CD4-positive, alpha-beta T cell treated with Interleukin-6 at 100 ng/mL for 8 hours (primary cell): ENCODE measurements around the gene WSCD2.

ENCODE experiments used
- DNase-seq: peaks from one replicate; pipeline ENCODE4 v3.0.0-alpha.2; 2020; ENCODE audit warnings: mixed read lengths, low spot score

The WSCD2 gene

GRCh38 chr12:108129017-108129812, at the start of gene WSCD2:
Gene WSCD2 (plus strand): TSS chr12:108129288. CDS start chr12:108195833, 66,545 bp downstream.
- no peak for DNase-seq

DNA sequence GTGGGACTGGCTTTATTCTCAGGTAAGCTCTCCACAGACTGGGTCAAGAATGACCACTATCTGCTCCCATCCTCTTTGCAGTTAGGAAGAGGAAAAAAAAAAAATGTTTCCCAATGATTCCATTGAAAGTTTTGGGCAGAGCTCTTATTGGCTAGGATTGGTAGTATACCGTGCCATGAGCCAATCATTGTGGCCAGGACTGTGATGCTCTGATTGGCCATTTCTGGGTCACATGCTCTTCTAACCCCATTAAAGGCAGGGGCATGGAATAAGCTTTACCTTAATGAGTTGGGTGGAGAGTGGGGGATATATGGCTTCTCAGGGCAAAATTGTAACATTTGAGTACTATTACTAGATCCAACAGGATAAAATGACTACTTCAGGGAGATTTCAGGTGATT, 49.4 kb upstream of the WSCD2 start:
- DNase-seq = no peak

DNA sequence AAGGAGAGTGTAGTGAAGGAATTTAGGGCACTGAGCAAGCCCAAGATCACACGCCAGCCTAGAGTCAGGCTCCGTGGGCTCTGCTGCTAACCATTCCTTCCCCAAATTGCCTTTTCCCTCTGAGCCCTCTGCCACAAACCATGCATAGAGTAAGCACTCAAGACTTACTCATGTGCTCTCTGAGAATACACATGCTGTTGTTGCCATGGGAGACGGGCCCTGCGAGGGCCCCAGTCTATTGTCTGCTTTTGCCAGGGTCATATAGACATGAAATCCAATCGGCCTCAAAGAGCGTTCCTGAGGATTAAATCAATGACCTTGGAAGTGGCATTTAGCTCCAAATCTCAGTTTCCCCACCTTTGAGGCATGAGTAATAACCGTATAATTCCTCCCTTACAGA, 48.7 kb upstream of the WSCD2 start:
- no peak for DNase-seq

DNA sequence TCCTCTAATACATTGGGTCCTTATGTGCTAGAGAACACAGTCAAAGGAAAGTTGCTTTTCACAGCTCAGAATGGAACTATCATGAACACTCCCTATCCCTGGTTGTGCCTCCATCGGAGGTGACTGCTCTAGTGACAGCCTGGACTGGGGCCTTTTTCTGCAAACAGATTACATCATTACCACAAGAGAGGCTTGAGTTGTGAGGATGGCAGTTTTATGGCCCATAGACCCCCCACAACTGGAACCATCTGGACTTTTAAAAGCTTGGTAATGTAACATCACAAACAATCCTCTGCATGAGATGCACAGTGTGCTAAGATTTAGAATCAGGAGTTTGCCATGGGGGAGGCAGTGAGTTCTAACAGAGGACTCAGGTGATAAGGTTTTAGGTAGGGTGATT, 46.6 kb upstream of the WSCD2 start:
- no peak for DNase-seq

- no peak for DNase-seq
These were observed 41.2 kb upstream of the WSCD2 start for GRCh38 chr12:108087900-108088299.

- DNase-seq = no peak
These were observed 38.8 kb upstream of the WSCD2 start for GRCh38 chr12:108090107-108090899.

GRCh38 chr12:108090932-108091678, 38.0 kb upstream of the WSCD2 start:
- no peak for DNase-seq

- no peak for DNase-seq
These were observed 37.4 kb upstream of the WSCD2 start for GRCh38 chr12:108091679-108092051.

DNA sequence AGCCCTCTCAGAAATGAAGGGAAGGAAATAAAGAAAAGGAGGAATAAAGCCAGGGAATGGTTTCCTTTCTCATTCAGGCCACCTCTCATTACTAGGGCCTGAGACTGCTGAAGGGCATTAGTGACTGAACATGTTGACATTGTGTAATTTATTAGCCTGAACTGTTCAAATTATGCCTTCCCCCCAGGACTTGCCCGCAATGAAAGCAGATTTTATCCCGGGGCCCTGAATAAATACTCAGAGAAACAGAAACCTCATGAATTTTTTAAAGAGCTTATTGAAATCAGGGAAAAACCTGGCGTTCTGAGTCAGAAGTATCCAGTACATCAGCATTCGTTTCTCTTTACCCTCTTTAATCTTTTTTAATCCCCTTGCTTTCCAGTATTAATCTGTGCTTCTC, 35.9 kb upstream of the WSCD2 start:
- DNase-seq = no peak

GRCh38 chr12:108094056-108094649, 34.9 kb upstream of the WSCD2 start:
- no peak for DNase-seq

DNA sequence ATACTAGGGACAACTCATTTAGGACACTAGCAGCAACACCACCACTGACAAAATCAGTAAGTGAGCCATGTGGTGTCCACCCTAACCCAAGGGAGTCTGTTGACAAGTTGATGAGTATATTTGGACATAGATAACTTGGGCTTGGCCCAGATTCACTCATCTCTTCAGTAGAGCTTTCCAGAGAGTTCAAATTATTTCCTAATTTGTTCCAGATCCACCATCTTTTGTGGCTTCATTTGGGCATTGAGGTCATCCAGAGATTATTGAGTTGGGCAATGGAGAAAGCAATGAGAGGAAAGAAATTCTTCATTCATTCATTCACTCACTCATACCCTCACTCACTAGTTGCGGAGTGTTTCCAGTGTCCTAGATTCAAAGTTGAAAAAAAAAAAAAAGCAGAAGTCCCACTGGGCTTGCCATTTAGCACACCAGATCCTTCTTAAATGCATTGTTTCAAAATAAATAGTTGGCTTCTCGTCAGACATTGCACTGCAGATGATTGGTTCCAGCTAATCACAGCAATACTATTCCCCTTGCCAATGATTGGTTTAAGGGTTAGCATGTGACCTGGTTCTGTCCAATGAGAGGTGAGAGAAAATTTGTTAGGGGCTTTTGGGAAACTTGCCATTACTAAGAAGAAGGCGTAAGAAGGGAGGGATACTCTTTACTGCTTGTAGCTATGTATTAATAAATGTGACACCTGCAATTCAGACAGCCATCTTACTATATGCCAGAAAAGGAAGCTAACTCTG, 31.8 kb upstream of the WSCD2 start:
- no peak for DNase-seq

DNA sequence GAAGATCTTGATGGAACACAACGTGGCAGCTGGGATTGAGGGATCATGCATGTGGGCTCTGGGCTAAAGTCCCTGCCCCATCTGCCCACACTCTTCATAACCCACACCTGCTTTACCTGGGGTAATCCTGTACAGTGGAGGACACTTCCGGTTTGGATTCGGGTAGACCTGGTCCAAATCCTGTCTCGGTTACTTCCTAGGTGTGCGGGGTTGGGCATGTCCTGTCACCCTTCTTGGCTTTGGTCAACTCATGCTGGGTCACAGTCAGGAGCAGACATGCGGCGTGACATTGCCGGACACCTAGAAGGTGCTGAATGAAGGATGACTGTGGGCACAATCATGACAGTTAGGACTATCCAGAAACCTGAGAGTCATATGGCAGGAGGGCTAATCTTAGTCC, 30.7 kb upstream of the WSCD2 start:
- DNase-seq = no peak

GRCh38 chr12:108099073-108099472, 30.0 kb upstream of the WSCD2 start:
- no peak for DNase-seq

GRCh38 chr12:108099778-108100489, 29.2 kb upstream of the WSCD2 start:
- no peak for DNase-seq

- no peak for DNase-seq
These were observed 27.4 kb upstream of the WSCD2 start for GRCh38 chr12:108101605-108102175.

- no peak for DNase-seq
These were observed 26.7 kb upstream of the WSCD2 start for GRCh38 chr12:108102363-108102762.

GRCh38 chr12:108103087-108103486, 26.0 kb upstream of the WSCD2 start:
- DNase-seq = no peak

GRCh38 chr12:108103517-108103916, 25.6 kb upstream of the WSCD2 start:
- no peak for DNase-seq

DNA sequence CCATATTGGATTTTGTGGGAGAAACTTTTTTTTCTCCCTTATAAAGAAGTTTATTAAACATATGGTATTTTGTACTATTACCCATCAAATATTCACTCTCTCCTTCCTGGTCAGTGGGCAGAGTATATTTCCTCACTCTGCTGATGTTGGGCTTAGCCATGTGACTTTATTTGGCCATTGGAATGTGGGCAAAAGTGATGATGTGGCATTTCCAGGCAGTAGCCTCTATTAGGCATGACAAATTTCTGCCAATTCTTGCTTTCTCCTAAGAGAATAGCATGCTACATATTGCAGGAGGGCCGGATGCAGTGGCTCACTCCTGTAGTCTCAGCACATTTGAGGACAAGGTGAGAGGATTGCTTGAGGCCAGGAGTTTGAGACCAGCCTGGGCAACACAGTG, 24.4 kb upstream of the WSCD2 start:
- no peak for DNase-seq

- DNase-seq = no peak
These were observed 22.5 kb upstream of the WSCD2 start for GRCh38 chr12:108106599-108106998.

DNA sequence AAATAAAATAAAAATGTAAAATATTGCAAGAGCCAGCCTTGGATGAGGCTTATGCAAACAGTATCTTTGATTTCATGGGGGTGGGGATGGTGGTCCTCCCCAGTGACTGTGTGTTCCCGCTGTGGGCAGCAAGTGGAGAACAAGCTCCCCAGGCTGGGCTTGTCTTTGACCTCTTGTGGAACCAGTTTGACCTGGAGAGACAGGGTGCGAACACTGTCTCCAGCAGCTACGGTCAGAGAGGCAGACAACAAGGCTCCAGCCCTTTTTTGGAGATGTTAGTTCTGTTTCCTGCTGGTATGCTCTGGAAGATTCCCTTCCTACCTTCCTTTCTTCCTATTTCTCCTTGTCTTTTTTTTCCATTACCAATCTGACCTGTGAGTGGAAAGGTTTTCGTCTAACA, 21.8 kb upstream of the WSCD2 start:
- no peak for DNase-seq
